ENCODE data around the gene GPR152. TPM values are rescaled to one million over a fixed set of nuclear protein-coding genes. Genes with fewer than 3 reads are reported as not detected.

Gene GPR152
- total RNA-seq, 2 donors from 2014 or later, result not detected

DNA sequence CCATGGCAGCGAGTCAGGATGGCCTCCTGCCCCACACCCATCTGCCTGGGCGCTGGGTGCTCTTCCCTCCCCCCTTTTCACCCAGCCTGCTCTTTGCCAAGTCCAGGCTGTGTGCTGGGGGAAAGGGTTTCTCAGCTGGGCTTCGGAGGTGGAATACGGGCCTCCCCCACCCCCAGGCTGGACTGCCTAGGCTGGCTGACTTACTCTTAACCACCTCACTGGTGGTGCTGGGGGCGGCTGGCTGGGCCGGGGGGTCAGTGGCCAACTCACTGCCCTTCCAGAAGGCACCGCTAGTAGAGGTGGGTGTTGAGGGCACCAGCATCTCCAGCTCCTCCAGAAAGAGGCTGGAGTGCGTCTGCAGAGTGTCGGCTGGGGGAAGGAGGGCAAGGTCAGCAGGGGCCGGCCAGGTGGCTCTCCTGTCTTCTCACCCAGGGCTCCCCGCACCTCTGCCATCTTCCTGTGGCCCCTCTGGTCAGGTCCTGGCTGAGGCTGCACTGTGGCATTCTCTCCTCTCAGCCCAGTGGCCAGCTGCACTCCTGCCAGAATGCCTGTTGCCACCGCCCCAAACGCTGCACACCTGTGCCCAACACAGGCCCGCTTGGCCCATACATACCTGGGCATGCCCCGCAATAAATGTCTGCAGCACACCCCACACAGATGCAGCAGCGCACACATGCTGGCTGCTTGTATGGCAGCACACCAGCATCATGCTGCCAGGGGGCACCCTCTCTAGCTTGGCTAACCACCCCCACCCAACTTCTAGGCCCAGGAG lies 42.9 kb upstream of the GPR152 start:
- Mint-ChIP-seq H3K36me3 (ENCODE audit: low read depth) (peaks cover 25% of the 10 kb centered on the region), H3K27ac (no peak overlapping the region), H3K9me3 (no peaks in the 10 kb centered on the region), H3K4me3 (no peak overlapping the region), H3K4me1 (no peaks in the 10 kb centered on the region), H3K27me3 (ENCODE audit: insufficient read depth) (no peaks in the 10 kb centered on the region)
- Histone ChIP-seq H3K36me3 (ENCODE audit: control insufficient read depth, insufficient read depth, low read length) (peaks cover 11% of the 10 kb centered on the region), H3K27me3 (ENCODE audit: control insufficient read depth, insufficient read depth, low read length, poor library complexity, severe bottlenecking) (no peaks in the 10 kb centered on the region), H3K4me3 (ENCODE audit: low read length) (no peak overlapping the region), H3K27ac (ENCODE audit: low read depth, low read length) (no peak overlapping the region), H3K4me1 (ENCODE audit: control insufficient read depth, insufficient read depth, low read length) (no peaks in the 10 kb centered on the region), H3K9ac (ENCODE audit: extremely low read depth, low read length, poor library complexity, severe bottlenecking) (no peak overlapping the region), H3K9me3 (ENCODE audit: control insufficient read depth, low read length) (no peaks in the 10 kb centered on the region)
- TF ChIP-seq, protein P1, sequence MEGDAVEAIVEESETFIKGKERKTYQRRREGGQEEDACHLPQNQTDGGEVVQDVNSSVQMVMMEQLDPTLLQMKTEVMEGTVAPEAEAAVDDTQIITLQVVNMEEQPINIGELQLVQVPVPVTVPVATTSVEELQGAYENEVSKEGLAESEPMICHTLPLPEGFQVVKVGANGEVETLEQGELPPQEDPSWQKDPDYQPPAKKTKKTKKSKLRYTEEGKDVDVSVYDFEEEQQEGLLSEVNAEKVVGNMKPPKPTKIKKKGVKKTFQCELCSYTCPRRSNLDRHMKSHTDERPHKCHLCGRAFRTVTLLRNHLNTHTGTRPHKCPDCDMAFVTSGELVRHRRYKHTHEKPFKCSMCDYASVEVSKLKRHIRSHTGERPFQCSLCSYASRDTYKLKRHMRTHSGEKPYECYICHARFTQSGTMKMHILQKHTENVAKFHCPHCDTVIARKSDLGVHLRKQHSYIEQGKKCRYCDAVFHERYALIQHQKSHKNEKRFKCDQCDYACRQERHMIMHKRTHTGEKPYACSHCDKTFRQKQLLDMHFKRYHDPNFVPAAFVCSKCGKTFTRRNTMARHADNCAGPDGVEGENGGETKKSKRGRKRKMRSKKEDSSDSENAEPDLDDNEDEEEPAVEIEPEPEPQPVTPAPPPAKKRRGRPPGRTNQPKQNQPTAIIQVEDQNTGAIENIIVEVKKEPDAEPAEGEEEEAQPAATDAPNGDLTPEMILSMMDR (conservative IDR thresholded peaks at IDR 0.05), result no peak
- no peak for DNase-seq
- 95 to 96% methylated on average over 9 to 14 of the region's 16 CpGs for WGBS, 2 experiments (ENCODE audit: insufficient coverage in 1 of 2, insufficient read length in 1 of 2)

DNA sequence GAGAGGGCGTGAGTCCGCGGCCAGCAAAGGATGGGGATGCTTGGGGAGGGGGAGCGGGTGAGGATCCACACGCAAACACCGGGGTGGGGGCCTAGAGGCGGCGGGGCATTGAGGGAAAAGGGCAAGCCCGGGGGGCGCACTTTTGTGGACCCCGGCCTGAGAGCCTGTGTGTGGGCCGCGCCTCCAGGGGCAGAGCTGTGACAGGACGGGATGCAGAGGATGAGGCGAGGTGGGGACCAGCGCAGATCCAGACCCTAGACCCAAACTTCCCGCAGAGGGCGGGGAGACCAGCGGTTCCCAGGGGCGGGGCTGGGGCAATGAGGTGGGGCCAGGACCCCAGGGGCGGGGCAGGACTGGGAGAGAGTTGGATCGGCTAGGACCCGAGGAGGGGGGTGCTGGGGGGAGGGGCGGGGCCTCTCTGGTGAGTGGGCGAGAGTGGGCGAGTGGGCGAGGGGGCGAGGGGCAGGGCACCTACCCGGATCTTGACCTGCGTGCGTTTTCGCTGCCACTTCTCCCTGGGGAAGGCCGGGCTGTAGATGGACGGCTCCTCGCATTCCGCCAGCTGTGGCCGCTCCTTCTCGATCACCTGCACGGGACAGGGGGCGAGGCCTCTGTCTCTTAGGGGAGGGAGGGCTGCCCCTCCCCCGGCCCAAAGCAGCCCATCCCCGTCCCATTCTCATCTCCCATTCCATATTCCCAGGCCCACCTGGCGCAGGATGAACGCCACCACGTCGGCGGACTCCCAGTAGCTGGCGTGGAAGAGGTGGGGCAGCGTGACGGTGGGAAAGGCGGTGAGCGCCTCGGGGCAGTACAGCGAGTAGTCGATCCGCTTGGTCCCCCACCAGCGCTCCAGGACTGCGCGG lies 42.1 kb upstream of the GPR152 start:
- H3K4me3 ChIP-seq (ENCODE audit: low read length), result no peak overlapping the region
- Mint-ChIP-seq H3K27me3 (ENCODE audit: insufficient read depth) (no peaks in the 10 kb centered on the region), H3K4me3 (no peak overlapping the region), H3K9me3 (no peaks in the 10 kb centered on the region), H3K27ac (no peak overlapping the region), H3K4me1 (no peaks in the 10 kb centered on the region), H3K36me3 (ENCODE audit: low read depth) (peaks cover 30% of the 10 kb centered on the region)
- H3K9me3 ChIP-seq (ENCODE audit: control insufficient read depth, low read length), result no peaks in the 10 kb centered on the region
- peaks cover 11% of the 10 kb centered on the region for H3K36me3 ChIP-seq (ENCODE audit: control insufficient read depth, insufficient read depth, low read length)
- TF ChIP-seq, protein P1 (conservative IDR thresholded peaks at IDR 0.05), result no peak
- 96 to 99% methylated on average over 27 to 55 of the region's 59 CpGs for WGBS, 2 experiments (ENCODE audit: insufficient coverage in 1 of 2, insufficient read length in 1 of 2)
- H3K27me3 ChIP-seq (ENCODE audit: control insufficient read depth, insufficient read depth, low read length, poor library complexity, severe bottlenecking), result no peaks in the 10 kb centered on the region
- no peaks in the 10 kb centered on the region for H3K4me1 ChIP-seq (ENCODE audit: control insufficient read depth, insufficient read depth, low read length)
- DNase-seq, result no peak
- no peak overlapping the region for H3K27ac ChIP-seq (ENCODE audit: low read depth, low read length)
- H3K9ac ChIP-seq (ENCODE audit: extremely low read depth, low read length, poor library complexity, severe bottlenecking), result no peak overlapping the region

DNA sequence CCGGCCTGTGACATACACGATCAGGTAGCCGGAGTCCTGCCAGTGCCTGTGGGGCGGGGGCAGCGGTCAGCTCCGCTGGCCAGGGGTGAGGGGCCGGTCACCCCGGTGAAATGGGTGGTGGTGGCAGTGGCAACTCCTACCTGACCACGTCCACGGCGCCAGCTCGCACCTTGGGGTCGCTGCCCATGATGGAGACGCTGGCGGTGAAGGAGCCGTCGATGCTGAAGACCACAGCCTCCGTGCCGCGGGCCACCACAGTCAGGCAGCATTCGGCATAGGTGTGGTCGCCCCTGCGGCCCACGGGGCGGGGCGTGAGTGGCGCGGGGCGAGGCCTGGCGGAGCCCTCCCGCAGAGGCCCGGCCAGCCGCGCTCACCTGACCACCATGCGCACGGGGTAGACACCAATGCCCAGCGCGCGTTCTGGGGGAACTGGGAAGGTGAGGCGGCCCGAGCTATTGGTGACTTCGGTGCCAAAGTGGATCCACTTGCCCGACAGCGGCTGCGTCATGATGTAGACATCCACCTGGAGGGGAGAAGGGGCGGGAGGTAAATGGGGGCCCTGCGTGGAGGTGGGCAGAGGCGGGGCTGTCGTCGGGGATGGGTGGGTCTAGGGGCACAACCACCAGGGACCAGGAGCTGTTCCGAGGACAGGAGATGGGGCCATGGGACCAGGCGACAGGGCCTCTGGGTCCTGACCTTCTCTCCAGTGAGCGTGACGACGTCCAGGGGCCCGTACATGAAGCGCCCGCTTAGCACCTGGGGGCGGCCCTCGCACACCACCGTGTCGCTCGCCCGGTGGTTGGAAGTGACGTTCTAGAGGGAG lies 41.2 kb upstream of the GPR152 start:
- no peaks in the 10 kb centered on the region for H3K27me3 ChIP-seq (ENCODE audit: control insufficient read depth, insufficient read depth, low read length, poor library complexity, severe bottlenecking)
- no peaks in the 10 kb centered on the region for H3K9me3 Mint-ChIP-seq
- H3K36me3 Mint-ChIP-seq (ENCODE audit: low read depth), result peaks cover 29% of the 10 kb centered on the region
- no peaks in the 10 kb centered on the region for H3K9me3 ChIP-seq (ENCODE audit: control insufficient read depth, low read length)
- no peak for DNase-seq
- no peaks in the 10 kb centered on the region for H3K27me3 Mint-ChIP-seq (ENCODE audit: insufficient read depth)
- H3K4me1 Mint-ChIP-seq, result no peaks in the 10 kb centered on the region
- H3K27ac Mint-ChIP-seq, result no peak overlapping the region
- H3K36me3 ChIP-seq (ENCODE audit: control insufficient read depth, insufficient read depth, low read length), result peaks cover 11% of the 10 kb centered on the region
- no peak overlapping the region for H3K27ac ChIP-seq (ENCODE audit: low read depth, low read length)
- WGBS, 2 experiments (ENCODE audit: insufficient coverage in 1 of 2, insufficient read length in 1 of 2), result 95 to 97% methylated on average over 36 to 65 of the region's 65 CpGs
- H3K9ac ChIP-seq (ENCODE audit: extremely low read depth, low read length, poor library complexity, severe bottlenecking), result no peak overlapping the region
- H3K4me3 Mint-ChIP-seq, result no peak overlapping the region
- TF ChIP-seq, protein P1 (conservative IDR thresholded peaks at IDR 0.05), result no peak
- H3K4me1 ChIP-seq (ENCODE audit: control insufficient read depth, insufficient read depth, low read length), result no peaks in the 10 kb centered on the region
- H3K4me3 ChIP-seq (ENCODE audit: low read length), result no peak overlapping the region

Data from endodermal cell (in vitro differentiated cells).